GM10266 (cell line): ENCODE data around the gene EDDM13.
"Not testable (repeated sequence)": the region's sequence is repeated elsewhere in the genome, so short reads cannot be mapped to it uniquely, and the experiment has no call there.

ENCODE experiments used
- DNase-seq: peaks from one replicate; pipeline ENCODE4 v3.0.0; 2012; ENCODE audit errors: extremely low spot score
- TF ChIP-seq, protein P1 (sequence below): IDR thresholded peaks from 2 replicates; pipeline ENCODE4 v1.5.1; 2012; ENCODE audit warnings: mild to moderate bottlenecking, low read depth; ENCODE audit not compliant: control insufficient read depth, insufficient read depth; ENCODE audit errors: missing control alignments

The EDDM13 gene

GRCh38 chr19:56258272-56258671 is 14.3 kb upstream of the EDDM13 start:
- no peak for DNase-seq
- TF ChIP-seq, protein P1, sequence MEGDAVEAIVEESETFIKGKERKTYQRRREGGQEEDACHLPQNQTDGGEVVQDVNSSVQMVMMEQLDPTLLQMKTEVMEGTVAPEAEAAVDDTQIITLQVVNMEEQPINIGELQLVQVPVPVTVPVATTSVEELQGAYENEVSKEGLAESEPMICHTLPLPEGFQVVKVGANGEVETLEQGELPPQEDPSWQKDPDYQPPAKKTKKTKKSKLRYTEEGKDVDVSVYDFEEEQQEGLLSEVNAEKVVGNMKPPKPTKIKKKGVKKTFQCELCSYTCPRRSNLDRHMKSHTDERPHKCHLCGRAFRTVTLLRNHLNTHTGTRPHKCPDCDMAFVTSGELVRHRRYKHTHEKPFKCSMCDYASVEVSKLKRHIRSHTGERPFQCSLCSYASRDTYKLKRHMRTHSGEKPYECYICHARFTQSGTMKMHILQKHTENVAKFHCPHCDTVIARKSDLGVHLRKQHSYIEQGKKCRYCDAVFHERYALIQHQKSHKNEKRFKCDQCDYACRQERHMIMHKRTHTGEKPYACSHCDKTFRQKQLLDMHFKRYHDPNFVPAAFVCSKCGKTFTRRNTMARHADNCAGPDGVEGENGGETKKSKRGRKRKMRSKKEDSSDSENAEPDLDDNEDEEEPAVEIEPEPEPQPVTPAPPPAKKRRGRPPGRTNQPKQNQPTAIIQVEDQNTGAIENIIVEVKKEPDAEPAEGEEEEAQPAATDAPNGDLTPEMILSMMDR = no peak

DNA sequence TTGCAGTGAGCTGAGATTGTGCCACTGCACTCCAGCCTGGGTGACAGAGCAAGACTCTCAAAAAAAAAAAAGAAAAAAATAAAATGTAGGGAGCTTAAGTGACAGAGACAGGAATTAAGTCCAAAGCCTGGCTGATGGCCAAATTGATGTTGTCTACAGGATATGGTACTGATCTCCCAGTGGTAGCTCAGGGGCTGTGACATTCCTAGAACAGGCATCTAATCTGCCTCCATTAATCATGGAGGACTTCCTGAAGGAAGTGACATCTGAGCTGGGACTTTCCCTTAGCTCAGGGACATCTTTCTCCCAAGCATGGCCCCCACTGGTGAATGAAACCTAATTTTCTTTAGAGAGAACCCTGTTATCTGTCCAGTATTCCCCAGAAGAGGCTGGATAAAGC is 11.4 kb upstream of the EDDM13 start:
- TF ChIP-seq, protein P1 = no peak
- no peak for DNase-seq

DNA sequence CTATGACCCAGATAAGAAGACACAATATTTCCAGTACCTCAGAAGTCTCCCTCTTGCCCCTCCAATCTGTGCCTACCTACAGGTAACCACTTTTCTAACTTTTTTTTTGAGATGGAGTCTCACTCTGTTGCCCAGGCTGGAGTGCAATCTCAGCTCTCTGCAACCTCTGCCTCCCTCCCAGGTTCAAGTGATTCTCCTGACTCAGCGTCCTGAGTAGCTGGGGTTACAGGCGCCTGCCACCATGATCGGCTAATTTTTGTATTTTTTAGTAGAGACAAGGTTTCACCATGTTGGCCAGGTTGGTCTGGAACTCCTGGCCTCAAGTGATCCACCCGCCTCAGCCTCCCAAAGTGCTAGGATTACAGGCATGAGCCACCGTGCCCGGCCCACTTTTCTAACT is 10.6 kb upstream of the EDDM13 start:
- not testable (repeated sequence) for DNase-seq

DNA sequence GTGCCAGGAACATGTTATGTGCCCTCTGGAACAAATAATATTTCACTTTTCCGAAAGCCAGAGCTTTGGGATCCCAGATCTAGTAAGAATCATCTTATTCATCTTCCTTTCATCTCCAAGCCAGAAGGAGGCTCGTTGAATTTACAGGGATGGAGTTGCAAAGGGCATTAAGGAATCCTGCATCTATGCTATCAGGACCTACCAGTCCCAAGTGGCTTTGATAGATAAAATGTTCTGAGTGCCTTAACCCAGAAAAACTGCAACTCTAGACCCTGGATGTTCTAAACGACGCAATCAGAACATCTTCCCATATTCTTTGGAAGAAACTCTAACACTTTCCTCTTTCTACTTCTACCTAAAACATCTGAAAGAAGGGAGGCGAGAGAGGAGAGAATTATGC is 9.2 kb upstream of the EDDM13 start:
- DNase-seq = no peak
- TF ChIP-seq, protein P1 = no peak

GRCh38 chr19:56266051-56266450 is 6.5 kb upstream of the EDDM13 start:
- no peak for DNase-seq
- TF ChIP-seq, protein P1 = no peak

DNA sequence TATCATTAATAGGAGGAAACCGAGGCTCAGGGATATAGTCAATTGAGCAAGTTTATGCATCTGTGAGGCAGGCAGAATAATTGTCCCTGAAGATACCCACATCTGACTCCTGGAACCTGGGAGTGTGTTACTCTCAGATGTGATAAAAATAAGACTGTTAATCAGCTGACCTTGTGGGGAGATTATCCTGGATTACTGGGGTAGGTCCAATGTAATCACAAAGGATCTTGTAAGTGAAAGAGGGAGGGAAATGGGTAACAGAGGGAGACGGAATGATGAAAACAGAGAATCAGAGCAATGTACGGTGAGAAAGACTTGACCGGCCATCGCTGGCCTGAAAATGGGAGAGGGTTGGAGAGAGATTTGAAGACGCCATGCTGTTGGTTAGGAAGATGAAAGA is 3.2 kb upstream of the EDDM13 start:
- TF ChIP-seq, protein P1 = no peak
- DNase-seq = no peak

DNA sequence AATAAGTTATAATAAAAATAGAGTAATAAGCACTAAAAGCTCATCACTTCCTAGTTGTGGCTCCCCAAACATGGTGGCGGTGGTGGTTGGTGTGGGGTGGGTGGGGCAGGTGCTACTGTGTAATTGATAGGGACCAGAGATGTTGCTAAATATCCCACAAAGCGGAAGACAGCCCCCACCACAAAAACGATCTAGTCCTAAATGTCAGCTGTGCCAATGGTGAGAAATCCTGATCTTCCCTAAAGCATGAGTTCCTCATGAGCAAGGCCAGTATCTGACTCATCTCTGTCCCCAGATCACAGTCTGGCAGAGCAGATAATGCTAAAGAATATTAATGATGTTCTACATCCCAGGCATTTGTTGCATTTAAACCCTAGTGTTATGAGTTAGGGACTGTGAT is 1.9 kb upstream of the EDDM13 start:
- TF ChIP-seq, protein P1 = no peak
- no peak for DNase-seq

- no peak for DNase-seq
- TF ChIP-seq, protein P1 = no peak
Observed at GRCh38 chr19:56271151-56271550, 1.4 kb upstream of the EDDM13 start.
